NCI-H2196 (cell line): ENCODE results near the gene FSTL1.

Experiments
- DNase-seq: peaks from one replicate; lab custom pipeline; 2025; ENCODE audit not compliant: unreplicated experiment; lab: John Stamatoyannopoulos, UW

Gene FSTL1

DNA sequence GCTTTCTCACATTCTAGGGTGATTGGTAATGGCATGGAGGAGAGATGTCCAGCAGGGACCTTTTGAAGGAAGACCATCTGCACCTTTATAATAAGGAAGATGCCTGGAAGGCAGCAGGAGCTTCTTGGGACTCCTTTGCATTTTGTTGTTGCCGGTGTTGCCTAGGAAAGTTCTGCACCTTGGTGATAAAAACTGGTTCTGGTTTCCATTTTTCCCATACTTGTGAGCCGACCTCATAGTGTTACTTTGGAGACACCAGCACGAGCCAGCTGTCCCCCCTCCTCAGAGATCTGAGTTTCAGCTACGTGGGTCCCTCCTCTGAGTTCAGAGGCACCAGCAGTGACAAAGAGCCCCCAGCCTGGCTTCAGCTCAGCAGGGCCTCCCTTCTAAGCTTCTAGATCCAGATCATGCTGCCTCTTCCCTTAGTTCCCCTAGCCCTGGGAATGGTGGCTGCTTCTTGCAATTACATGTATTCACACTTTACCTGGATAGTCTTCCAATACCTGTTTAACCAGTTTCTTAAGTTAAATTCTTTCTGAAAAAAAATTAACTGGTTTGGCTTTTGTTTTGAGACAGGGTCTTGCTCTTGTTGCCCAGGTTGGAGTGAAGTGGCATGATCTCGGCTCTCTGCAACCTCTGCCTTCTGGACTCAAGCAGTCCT, 18.0 kb upstream of the FSTL1 start:
- no peak for DNase-seq

DNA sequence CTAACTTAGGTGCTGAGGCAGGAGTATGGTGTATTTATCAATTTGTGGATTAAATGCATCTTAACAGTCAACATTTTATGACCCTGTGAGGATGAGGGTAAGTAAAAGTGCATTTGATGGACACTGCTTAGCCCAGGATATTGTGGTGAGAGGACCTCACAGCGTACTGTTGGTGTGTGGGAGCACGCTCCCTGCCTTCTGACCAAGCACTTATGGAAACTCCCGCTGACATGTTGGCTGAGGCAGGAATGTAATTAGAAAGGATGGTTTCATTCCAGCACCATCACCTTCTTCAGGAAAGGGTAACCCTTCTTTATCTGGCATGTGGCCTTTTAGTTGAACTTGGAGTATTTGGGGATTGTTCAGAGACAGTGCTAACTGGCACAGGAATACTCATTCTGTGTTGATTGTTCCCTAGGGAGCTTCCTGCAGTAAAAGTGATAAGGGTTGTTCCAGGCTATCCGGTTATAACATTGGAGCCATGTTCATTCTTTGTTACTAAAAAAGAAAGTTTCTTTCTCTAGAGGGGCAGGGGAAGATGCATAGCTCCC, 11.7 kb upstream of the FSTL1 start:
- no peak for DNase-seq

DNA sequence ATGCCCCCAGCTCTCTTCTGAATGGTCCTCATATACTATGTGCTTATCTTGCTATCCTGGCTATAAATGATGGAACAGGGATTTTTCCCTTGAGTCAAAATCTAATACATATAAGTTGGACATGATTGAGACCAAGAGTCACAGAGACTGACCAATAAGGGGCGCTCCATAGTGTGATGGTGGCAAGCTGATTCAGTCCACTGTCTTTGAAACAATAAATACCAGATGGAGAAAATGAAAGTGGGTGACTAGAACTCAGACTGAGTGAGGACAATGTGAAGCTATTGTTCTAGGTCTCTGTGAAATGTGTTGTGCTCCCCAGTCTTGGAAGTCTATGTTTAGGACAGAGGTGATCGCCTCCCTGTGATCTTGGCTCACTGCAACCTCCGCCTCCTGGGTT, 10.6 kb upstream of the FSTL1 start:
- DNase-seq = no peak

GRCh38 chr3:120460862-120461261, 10.1 kb upstream of the FSTL1 start:
- DNase-seq = no peak

- DNase-seq = no peak
Measured at GRCh38 chr3:120460181-120460790, 9.5 kb upstream of the FSTL1 start.

DNA sequence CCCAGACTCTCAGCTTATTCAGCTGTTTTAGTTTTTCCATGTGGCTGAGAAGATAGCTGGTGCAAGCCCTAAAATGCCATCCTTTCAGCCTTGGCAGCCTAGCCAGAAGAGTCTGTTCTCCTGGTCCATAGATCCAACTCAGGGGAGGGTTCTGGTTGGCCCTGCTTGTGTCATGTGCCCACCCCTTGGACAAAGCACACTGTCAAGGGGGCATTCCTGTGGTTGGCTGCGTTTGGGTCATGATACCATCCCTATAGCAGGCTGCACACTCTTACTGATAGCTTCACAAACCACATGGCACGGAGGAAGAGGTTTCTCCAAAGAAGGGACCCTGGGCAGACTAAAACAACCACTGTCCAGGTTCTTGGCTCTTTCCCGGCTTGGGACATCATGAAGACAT, 8.4 kb upstream of the FSTL1 start:
- no peak for DNase-seq

GRCh38 chr3:120457827-120458226, 7.0 kb upstream of the FSTL1 start:
- no peak for DNase-seq

- no peak for DNase-seq
Measured at GRCh38 chr3:120454076-120454689, 3.4 kb upstream of the FSTL1 start.

DNA sequence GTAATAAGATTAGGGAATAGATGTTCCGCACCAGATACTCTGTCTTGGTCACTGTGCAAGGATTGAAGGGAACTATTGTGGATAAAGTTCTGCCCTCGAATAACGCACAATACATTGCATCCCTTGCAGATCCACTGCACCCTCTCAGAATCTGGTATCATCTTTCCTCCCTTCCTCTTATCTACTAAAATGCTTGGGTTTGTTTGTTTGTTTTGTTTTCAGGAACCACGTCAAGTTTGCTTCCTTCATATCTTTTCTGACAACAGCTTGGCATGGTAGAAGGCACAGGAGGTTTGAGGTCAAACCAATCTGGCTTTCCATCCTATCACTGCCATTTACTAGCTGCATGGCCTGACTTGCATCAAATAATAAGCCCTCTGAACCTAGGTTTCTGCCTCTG, 2.0 kb upstream of the FSTL1 start:
- DNase-seq = no peak

GRCh38 chr3:120451806-120452205, 1.0 kb upstream of the FSTL1 start:
- no peak for DNase-seq

- DNase-seq = no peak
Measured at GRCh38 chr3:120451272-120451761, 525 bp upstream of the FSTL1 start.

DNA sequence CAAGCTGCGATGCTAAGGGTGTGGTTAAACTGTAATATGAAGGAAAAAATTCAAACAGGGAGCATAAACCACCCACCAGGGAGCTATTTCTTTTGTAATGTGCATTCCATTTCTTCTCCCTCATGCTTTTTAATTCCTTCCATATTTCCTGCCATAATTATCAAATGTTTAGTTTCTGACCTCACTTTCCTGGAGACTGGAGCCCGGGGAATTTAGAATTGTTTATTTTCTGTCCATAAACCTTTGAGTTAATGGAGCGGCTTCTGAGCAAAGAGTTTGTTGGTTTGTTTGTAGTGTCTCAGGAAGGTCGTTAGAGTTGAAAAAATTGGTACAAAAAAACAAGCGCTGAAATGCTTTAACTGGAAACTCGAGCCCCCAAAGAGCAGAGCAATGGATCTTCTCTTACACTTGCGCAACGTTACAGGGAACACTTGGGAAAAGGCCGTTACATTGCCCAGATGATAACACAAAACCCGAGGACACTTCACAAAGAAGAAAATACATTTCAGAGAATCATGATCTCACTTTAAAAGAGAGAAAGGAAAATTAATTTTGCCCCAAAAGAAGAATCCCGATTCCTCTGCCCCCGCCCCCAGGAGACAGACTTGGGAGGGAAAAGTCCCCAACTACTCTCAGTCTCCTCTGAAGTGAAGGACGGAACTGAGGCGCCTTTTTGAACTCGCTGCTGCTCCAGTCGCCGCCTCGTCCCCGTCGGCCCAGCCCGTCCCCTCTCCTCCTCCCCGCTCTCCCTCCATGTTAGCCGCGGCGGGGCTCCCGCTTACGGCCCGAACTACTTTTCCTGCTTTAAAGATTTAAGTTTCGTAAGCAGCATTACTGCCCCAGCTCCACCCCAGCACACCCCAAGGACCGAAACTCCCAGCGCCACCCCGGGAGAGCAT, 842 bp downstream of the FSTL1 start:
- DNase-seq = no peak

DNA sequence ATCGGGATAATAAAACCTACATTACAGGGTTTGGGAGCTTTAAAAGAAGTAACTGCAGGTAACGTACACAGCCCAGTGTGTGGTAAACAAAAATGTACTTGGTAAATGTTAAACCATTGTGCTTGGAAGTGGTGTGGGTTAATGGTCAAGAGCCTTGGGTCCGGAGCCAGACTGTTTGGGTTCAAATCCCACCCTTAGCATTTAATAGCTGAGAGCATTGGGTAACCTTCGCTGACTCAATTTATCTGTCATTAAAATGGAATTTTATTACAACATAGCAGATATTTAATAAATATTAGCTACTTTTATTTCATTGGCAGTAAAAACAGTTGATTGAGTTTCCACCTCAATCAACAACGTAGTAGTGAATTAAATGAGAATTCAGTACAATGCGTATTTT, 1.5 kb downstream of the FSTL1 start:
- no peak for DNase-seq

- DNase-seq = no peak
Measured at GRCh38 chr3:120448756-120449155, 2.0 kb downstream of the FSTL1 start.

DNA sequence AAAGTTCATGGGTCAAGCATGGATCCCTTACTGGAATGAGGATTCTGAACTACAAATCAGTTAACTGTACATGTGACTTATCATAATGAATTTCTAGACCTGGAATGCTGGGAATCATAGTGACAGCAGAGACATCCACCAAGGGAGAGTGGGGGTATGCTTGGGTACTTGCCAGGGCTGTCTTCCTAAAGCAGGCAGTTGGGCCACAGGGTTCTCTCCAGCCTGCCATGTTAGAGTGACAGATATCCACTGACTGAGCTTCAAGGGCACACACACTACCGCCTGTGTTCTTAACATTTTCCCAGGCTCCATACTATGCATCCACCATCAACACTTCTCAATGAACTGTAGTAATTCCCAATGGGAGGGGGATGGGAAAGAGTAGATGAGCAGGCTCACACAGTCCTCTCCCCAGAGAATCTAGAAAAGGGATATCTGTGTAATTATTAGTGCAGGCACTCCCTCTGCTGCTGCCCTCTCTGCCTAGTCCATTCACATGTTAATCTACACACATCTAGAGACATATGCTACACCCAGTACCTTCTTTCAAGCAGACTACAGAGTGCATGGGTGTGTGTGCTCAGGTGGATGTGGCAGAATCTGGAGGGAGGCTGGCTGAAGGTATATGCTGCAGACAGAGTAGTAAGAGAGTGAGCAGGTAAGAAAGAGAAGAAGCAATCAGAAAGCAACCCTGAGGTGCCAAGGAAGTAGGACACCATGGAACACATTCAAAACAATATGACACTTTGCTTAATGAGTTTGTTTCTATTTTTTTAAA, 3.7 kb downstream of the FSTL1 start:
- DNase-seq = no peak

GRCh38 chr3:120445654-120446053, 5.1 kb downstream of the FSTL1 start:
- no peak for DNase-seq

DNA sequence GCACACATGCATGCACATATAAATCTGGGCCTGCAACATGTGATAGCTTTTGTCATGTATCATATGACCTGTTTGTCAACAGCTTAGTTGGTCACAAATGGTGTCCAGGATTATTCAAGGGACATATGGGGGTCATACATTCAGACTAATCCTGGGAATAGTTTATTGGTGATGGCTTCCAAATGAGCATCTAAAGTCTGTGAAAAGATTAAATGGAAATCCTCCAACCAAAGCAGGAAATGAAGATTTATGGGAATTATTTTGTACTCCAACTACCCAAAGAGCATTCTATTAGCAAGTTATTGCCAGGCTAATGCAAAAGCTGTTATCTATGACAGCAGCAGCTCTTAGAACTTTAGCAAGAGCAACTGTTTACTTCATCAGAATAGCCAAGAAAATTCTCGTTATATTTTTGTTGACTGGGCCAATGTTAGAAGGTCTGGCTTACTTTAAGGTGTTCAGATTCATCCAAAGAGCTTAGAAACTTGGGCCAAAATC, 7.1 kb downstream of the FSTL1 start:
- no peak for DNase-seq

- no peak for DNase-seq
Measured at GRCh38 chr3:120442975-120443517, 7.7 kb downstream of the FSTL1 start.

- no peak for DNase-seq
Measured at GRCh38 chr3:120441776-120442175, 9.0 kb downstream of the FSTL1 start.

DNA sequence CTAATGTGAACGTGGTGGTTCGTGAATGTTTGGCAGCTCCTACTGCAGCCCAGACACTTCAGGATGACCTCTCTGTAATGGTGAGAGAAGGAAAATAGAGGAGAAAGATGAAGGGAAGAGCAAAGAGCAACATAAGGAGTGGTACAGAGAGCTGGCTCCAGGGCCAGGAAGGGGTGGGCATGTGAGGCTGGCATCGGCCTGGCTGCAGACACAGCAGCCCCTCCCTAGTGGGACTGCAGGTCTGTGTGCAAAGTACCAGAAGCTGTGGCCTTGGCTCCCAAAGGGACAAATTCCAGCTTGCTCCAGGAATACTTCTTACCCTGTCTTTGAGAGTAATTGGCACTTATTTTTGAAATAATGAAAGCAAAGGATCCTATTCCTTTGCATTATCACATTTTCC, 10.0 kb downstream of the FSTL1 start:
- no peak for DNase-seq
